Adrenal gland (tissue), 12 donors: ENCODE data around the gene DDX49. TPM values are rescaled to one million over a fixed set of nuclear protein-coding genes. Genes with fewer than 3 reads are reported as not detected.

Source experiments
- DNase-seq, 7 donors: peaks; one replicate each; pipeline ENCODE4 v3.0.0-alpha.2; 2019 to 2020
- H3K27ac ChIP-seq, 5 donors: fragments of 200-600 bp; sonication (generic) in 4 of 5; 1 replicate in 3 of 5; 2 replicates in 2 of 5; pipeline versions ENCODE4 v1.5.1 to v1.8.0; 2016 to 2020; ENCODE audit warnings: mild to moderate bottlenecking in 1 of 5
- H3K27me3 ChIP-seq: fragments of 200-600 bp; 2 replicates; pipeline ENCODE4 v1.8.0; 2021
- H3K36me3 ChIP-seq, 2 donors: fragments of 200-600 bp; replicated peaks in 1 of 2; 1 replicate in 1 of 2; 2 replicates in 1 of 2; pipeline versions ENCODE4 v1.5.1 to v1.8.0; 2018 to 2022
- H3K4me1 ChIP-seq, 2 donors: fragments of 200-600 bp; replicated peaks in 1 of 2; 1 replicate in 1 of 2; 2 replicates in 1 of 2; pipeline versions ENCODE4 v1.5.1 to v1.8.0; 2018 to 2021
- H3K4me3 ChIP-seq, 4 donors: fragments of 200-600 bp; sonication (generic) in 3 of 4; one replicate each; pipeline ENCODE4 v1.5.1; 2016 to 2018
- H3K9me3 ChIP-seq, 3 donors: fragments of 200-600 bp; sonication (generic) in 1 of 3; replicated peaks in 1 of 3; 1 replicate in 2 of 3; 2 replicates in 1 of 3; pipeline versions ENCODE4 v1.5.1 to v1.8.0; 2016 to 2021
- POLR2A ChIP-seq, 2 donors: fragments of 450-650 bp; IDR thresholded peaks; one replicate each; pipeline ENCODE4 v1.6.1; 2017; ENCODE audit warnings: antibody characterized with exemption in 2 of 2, mild to moderate bottlenecking in 2 of 2, moderate library complexity in 1 of 2
- WGBS, 4 donors: extraction: QIAGEN DNeasy Blood & Tissue Kit in 2 of 4; methylation state at CpG; one replicate each; pipeline versions ENCODE4 v1.1.5 to v1.1.7; 2013 to 2017; 5-methylcytosine and 5-hydroxymethylcytosine counted together
- intact Hi-C, 2 donors: fragments of 100-400 bp; cut with DNase I; formaldehyde crosslinking; loops; one replicate each; pipeline versions ENCODE4 v1.14.1 to v1.15.0; 2022 to 2023
- polyA plus RNA-seq, 3 donors: library from polyadenylated mRNA; stranded (reverse); fragments of 200-250 nt in 2 of 3; fragments of 350-450 nt in 1 of 3; fragmentation: Illumina TruSeq in 1 of 3; extraction: RNeasy Lipid Tissue Mini Kit (QIAGEN cat#74804) in 1 of 3; gene quantifications; one replicate each; pipeline ENCODE4 v1.2.3, GENCODE V29; 2013 to 2014
- total RNA-seq, 9 donors: library from RNA; depleted of rRNA in 4 of 9; stranded (reverse); fragments of >200 nt in 4 of 9; fragments of 120-200 nt in 1 of 9; fragmentation: NEBNext Ultra II Directional in 1 of 9; extraction: Animal tissue kit (Norgen Biotek cat#: 25700) in 1 of 9; gene quantifications; one replicate each; pipeline versions ENCODE4 v1.1.0 to v1.2.4, GENCODE V29; 2013 to 2023
- TF ChIP-seq, protein P1 (sequence below), 6 experiments: fragments of 450-650 bp in 4 of 6; fragments of 200-600 bp in 2 of 6; sonication (generic) in 1 of 6; IDR thresholded peaks; 1 replicate in 5 of 6; 2 replicates in 1 of 6; pipeline versions ENCODE4 v1.5.1 to v1.8.0; 2016 to 2021; ENCODE audit warnings: antibody characterized with exemption in 6 of 6, mild to moderate bottlenecking in 2 of 6, moderate library complexity in 1 of 6
- donor health status: healthy with polysubstance abuse.
- donor health status: Bipolar disorder and iron deficiency.
- donor health status: DM: yes; HTN: yes; CAD: no.
- donor health status: DM: no; HTN: no; CAD: no.
- donor health status: DM: no; HTN: no; CAD: no.
- donor health status: DM: yes; HTN: yes; CAD: no.

DDX49 gene
- total and polyA plus RNA-seq, 12 donors, result 29.1 to 105 (median 47.7) TPM

DNA sequence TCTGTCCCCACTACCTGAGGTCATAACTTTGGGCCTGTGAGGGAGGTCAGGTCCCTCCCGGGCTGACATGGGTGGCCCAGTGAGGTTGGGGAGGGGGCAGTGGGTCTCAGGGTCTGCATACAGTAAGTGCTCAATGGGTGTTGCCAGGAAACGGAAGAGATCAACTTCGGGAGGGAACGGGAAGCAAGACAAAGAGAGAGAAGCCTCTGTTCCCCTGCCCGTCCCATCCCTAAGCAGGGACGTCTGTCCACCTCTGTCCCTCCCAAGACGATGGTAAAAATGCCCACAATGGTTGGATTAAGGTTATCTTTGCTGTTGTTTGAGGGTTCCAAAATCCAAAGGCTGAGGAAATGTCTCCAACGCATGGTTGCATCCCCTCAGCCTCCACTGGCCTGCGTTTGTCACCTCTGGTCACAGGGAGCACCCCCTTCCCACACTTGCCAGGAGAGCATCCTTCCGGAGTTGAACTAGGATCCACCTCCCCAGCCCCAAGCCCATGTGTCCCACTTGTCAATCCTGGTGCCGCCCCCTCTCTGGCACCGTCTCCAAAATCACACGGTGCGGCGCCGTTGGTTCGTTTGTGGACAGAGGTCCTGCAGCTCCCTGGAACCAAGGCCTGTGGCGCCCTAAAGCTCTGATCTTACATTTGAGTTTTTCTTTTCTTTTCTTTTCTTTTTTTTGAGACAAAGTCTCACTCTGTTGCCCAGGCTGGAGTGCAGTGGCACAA is 22.3 kb downstream of the DDX49 start:
- Histone ChIP-seq H3K9me3 (no peaks in the 10 kb centered on the region), H3K4me1 (peaks cover 0 to 14% of the 10 kb centered on the region in 2 donors), H3K36me3 (no peaks in the 10 kb centered on the region), H3K27me3 (no peaks in the 10 kb centered on the region), H3K4me3 (peak overlapping the region in 1 of 4 donors; percentile 64), H3K27ac (peak overlapping the region in 1 of 5 donors; percentile 82)
- TF ChIP-seq, protein P1, sequence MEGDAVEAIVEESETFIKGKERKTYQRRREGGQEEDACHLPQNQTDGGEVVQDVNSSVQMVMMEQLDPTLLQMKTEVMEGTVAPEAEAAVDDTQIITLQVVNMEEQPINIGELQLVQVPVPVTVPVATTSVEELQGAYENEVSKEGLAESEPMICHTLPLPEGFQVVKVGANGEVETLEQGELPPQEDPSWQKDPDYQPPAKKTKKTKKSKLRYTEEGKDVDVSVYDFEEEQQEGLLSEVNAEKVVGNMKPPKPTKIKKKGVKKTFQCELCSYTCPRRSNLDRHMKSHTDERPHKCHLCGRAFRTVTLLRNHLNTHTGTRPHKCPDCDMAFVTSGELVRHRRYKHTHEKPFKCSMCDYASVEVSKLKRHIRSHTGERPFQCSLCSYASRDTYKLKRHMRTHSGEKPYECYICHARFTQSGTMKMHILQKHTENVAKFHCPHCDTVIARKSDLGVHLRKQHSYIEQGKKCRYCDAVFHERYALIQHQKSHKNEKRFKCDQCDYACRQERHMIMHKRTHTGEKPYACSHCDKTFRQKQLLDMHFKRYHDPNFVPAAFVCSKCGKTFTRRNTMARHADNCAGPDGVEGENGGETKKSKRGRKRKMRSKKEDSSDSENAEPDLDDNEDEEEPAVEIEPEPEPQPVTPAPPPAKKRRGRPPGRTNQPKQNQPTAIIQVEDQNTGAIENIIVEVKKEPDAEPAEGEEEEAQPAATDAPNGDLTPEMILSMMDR (IDR thresholded peaks at IDR 0.05), result no peak
- TF ChIP-seq POLR2A (IDR thresholded peaks at IDR 0.05), result no peak
- intact Hi-C loops, result loop anchor here in 1 of 2 donors (5.0 kb wide), 1 partner anchor 41 kb away; no protein-coding TSS in a partner anchor
- WGBS, 4 donors, result 67 to 79% (median 72%) methylated on average over 18 of the region's 18 CpGs
- peak in 1 of 7 donors; percentile 36 for DNase-seq

DNA sequence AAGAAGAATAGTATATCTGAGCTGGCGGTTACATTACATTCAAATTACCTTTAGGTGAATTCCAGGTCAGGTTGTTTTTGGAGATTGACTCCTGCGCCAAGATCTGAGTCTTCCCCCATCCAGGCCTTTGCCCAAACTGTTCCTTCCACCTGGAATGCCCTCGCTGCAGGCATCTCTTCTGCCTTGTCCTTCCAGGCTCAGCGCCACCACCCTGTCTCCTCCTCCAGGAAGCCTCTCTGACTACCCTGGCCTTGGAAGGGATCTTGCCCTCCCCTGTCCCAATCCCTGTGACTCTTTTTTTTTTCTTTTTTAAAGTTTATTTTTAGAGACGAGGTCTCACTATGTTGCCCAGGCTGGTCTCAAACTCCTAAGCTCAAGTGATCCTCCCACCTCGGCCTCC is 23.2 kb downstream of the DDX49 start:
- Histone ChIP-seq H3K27me3 (no peaks in the 10 kb centered on the region), H3K4me3 (no peak overlapping the region), H3K4me1 (peaks cover 0 to 14% of the 10 kb centered on the region in 2 donors), H3K36me3 (no peaks in the 10 kb centered on the region), H3K9me3 (no peaks in the 10 kb centered on the region), H3K27ac (no peak overlapping the region)
- WGBS, 4 donors, result 81 to 89% (median 85%) methylated on average over 6 of the region's 6 CpGs
- intact Hi-C loops, result loop anchor here in 1 of 2 donors (5.0 kb wide), 1 partner anchor 40 kb away; no protein-coding TSS in a partner anchor
- no peak for TF ChIP-seq POLR2A (IDR thresholded peaks at IDR 0.05)
- TF ChIP-seq, protein P1 (IDR thresholded peaks at IDR 0.05), result no peak
- no peak for DNase-seq

DNA sequence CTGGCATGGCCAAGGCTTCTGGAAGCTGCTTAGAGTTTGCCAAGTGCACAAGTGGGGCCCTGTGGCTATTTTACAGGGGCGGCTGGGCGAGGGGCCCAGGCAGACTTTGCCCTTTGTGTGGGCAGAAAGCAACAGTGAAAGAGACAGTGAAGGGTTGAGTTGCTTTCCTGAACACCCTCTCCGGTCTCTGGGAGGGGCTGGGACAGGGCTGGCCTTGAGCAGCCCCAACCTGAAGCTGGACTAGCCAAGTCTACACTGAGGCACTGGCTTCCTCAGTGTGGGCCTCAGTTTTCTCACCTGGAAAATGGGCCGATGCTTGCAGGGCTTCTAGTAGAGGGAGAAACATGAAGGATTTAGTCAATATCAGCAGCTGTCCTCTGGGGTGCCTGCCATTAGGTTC is 23.9 kb downstream of the DDX49 start:
- Histone ChIP-seq H3K27me3 (no peaks in the 10 kb centered on the region), H3K36me3 (no peaks in the 10 kb centered on the region), H3K4me1 (peaks cover 0 to 14% of the 10 kb centered on the region in 2 donors), H3K9me3 (no peaks in the 10 kb centered on the region), H3K27ac (no peak overlapping the region), H3K4me3 (no peak overlapping the region)
- TF ChIP-seq, protein P1 (IDR thresholded peaks at IDR 0.05), result no peak
- 72 to 84% (median 74%) methylated on average over 4 of the region's 4 CpGs for WGBS, 4 donors
- DNase-seq, result no peak
- intact Hi-C loops, result loop anchor here in 1 of 2 donors (5.0 kb wide), 1 partner anchor 39 kb away; no protein-coding TSS in a partner anchor

DNA sequence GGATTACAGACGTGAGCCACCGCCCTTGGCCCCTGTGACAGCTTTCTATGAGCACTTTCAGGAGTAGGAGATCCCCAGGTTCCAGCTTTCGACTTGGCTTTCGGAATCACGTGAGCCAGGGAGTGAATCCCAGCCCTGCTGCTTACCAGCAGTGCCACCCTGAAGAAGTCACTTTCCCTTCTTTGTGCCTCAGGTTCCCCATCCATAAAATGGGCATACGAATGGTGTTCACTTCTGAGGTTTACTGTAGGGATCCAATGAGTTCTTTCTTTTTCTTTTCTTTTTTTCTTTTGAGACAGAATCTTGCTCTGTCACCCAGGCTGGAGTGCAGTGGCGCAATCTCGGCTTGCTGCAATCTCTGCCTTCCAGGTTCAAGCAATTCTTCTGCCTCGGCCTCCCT is 25.8 kb downstream of the DDX49 start:
- H3K36me3 ChIP-seq, result no peaks in the 10 kb centered on the region
- no peak overlapping the region for H3K27ac ChIP-seq
- no peaks in the 10 kb centered on the region for H3K27me3 ChIP-seq
- H3K9me3 ChIP-seq, result no peaks in the 10 kb centered on the region
- intact Hi-C loops, result no loop called here
- 86 to 92% (median 88%) methylated on average over 8 to 9 of the region's 9 CpGs for WGBS, 4 donors
- H3K4me1 ChIP-seq, result peaks cover 0 to 6% of the 10 kb centered on the region in 2 donors
- TF ChIP-seq, protein P1 (IDR thresholded peaks at IDR 0.05), result no peak
- H3K4me3 ChIP-seq, result no peak overlapping the region
- DNase-seq, result no peak
